MM.1S (cell line): Measurements from ENCODE around the gene HIF1A.

Experiments
- DNase-seq: peaks from one replicate; pipeline ENCODE4 v3.0.0-alpha.2; 2015
- H2AFZ ChIP-seq: fragments of 300-600 bp; sonication (generic); 2 replicates; pipeline ENCODE4 v1.6.0; 2016; ENCODE audit warnings: antibody characterized with exemption, low read length
- H3F3A ChIP-seq: fragments of 300-600 bp; sonication (generic); 2 replicates; pipeline ENCODE4 v1.6.1; 2016; ENCODE audit warnings: mild to moderate bottlenecking, antibody characterized with exemption, low read length, moderate library complexity, mixed read lengths; ENCODE audit not compliant: insufficient read depth
- H3K27ac ChIP-seq: fragments of 300-600 bp; sonication (generic); 2 replicates; pipeline ENCODE4 v1.5.1; 2016; ENCODE audit warnings: mild to moderate bottlenecking, low read length
- H3K27me3 ChIP-seq: fragments of 300-600 bp; sonication (generic); replicated peaks from 2 replicates; pipeline ENCODE4 v1.6.0; 2016; ENCODE audit warnings: low read length; ENCODE audit not compliant: insufficient read depth
- H3K36me3 ChIP-seq: fragments of 300-600 bp; sonication (generic); replicated peaks from 2 replicates; pipeline ENCODE4 v1.6.1; 2016; ENCODE audit warnings: mild to moderate bottlenecking, low read length, mixed read lengths; ENCODE audit not compliant: insufficient read depth
- H3K4me1 ChIP-seq: fragments of 300-600 bp; sonication (generic); 2 replicates; pipeline ENCODE4 v1.6.1; 2016; ENCODE audit warnings: low read length, mixed read lengths
- H3K4me2 ChIP-seq: fragments of 300-600 bp; sonication (generic); 2 replicates; pipeline ENCODE4 v1.6.0; 2016; ENCODE audit warnings: low read depth, low read length
- H3K4me3 ChIP-seq: fragments of 300-600 bp; sonication (generic); 2 replicates; pipeline ENCODE4 v1.5.1; 2016; ENCODE audit warnings: low read length, mixed read lengths
- H3K79me2 ChIP-seq: fragments of 300-600 bp; sonication (generic); 2 replicates; pipeline ENCODE4 v1.6.1; 2016; ENCODE audit warnings: mixed run types, low read length, mixed read lengths
- H3K9ac ChIP-seq: fragments of 300-600 bp; sonication (generic); 2 replicates; pipeline ENCODE4 v1.6.1; 2016; ENCODE audit warnings: low read length, mixed read lengths
- H3K9me2 ChIP-seq: fragments of 300-600 bp; sonication (generic); replicated peaks from 2 replicates; pipeline ENCODE4 v1.6.1; 2016; ENCODE audit warnings: mild to moderate bottlenecking, low read length, mixed read lengths; ENCODE audit not compliant: insufficient read depth
- H3K9me3 ChIP-seq: fragments of 300-600 bp; sonication (generic); replicated peaks from 2 replicates; pipeline ENCODE4 v1.6.1; 2016; ENCODE audit warnings: mild to moderate bottlenecking, low read length, mixed read lengths; ENCODE audit not compliant: insufficient read depth
- H4K20me1 ChIP-seq: fragments of 300-600 bp; sonication (generic); 2 replicates; pipeline ENCODE4 v1.6.1; 2016; ENCODE audit warnings: mild to moderate bottlenecking, low read length, moderate library complexity, mixed read lengths; ENCODE audit not compliant: insufficient read depth
- CTCF ChIP-seq: fragments of 300-600 bp; sonication (generic); IDR thresholded peaks from 2 replicates; pipeline ENCODE4 v1.5.1; 2016; ENCODE audit warnings: antibody characterized with exemption, low read length, mixed read lengths
- EZH2 ChIP-seq: fragments of 300-600 bp; sonication (generic); optimal IDR thresholded peaks from 2 replicates; pipeline ENCODE3; 2017; ENCODE audit warnings: low read depth, mild to moderate bottlenecking, antibody characterized with exemption, low read length, mixed read lengths
- EZH2phosphoT487 ChIP-seq: fragments of 300-600 bp; sonication (generic); IDR thresholded peaks from 2 replicates; pipeline ENCODE4 v1.6.1; 2018; ENCODE audit warnings: antibody characterized with exemption, low read length

Gene HIF1A

GRCh38 chr14:61730756-61731373 is 35.6 kb downstream of the HIF1A start:
- Histone ChIP-seq H3K79me2 (no peaks in the 10 kb centered on the region; the same call in 1 of the 2 replicates), H3K4me3 (no peak overlapping the region), H3K9me2 (no peaks in the 10 kb centered on the region), H2AFZ (no peak overlapping the region), H4K20me1 (no peaks in the 10 kb centered on the region), H3K27me3 (no peaks in the 10 kb centered on the region), H3F3A (no peaks in the 10 kb centered on the region), H3K4me1 (no peaks in the 10 kb centered on the region), H3K4me2 (no peak overlapping the region), H3K27ac (no peak overlapping the region), H3K9ac (no peak overlapping the region), H3K36me3 (no peaks in the 10 kb centered on the region; the same call in 1 of the 2 replicates), H3K9me3 (no peaks in the 10 kb centered on the region)
- DNase-seq, result no peak
- TF ChIP-seq CTCF (peak; percentile 19; the same call in 1 of the 2 replicates), EZH2 (no peak)

GRCh38 chr14:61733972-61734371 is 38.7 kb downstream of the HIF1A start:
- no peaks in the 10 kb centered on the region for H3K4me1 ChIP-seq
- H3K36me3 ChIP-seq, result no peaks in the 10 kb centered on the region
- no peak overlapping the region for H3K4me2 ChIP-seq
- H3K9ac ChIP-seq, result no peak overlapping the region
- no peaks in the 10 kb centered on the region for H4K20me1 ChIP-seq
- H3K4me3 ChIP-seq, result no peak overlapping the region
- no peaks in the 10 kb centered on the region for H3K27me3 ChIP-seq
- DNase-seq, result no peak
- no peak overlapping the region for H2AFZ ChIP-seq
- H3F3A ChIP-seq, result no peaks in the 10 kb centered on the region
- TF ChIP-seq CTCF (no peak), EZH2phosphoT487 (no peak), EZH2 (no peak)
- H3K79me2 ChIP-seq, result no peaks in the 10 kb centered on the region; the same call in 1 of the 2 replicates
- H3K9me3 ChIP-seq, result no peaks in the 10 kb centered on the region
- no peak overlapping the region for H3K27ac ChIP-seq
- H3K9me2 ChIP-seq, result no peaks in the 10 kb centered on the region

- no peak for TF ChIP-seq CTCF
- TF ChIP-seq EZH2, result no peak
- no peak for TF ChIP-seq EZH2phosphoT487
- Histone ChIP-seq H3K27ac (no peak overlapping the region), H3F3A (no peaks in the 10 kb centered on the region)
Measured at GRCh38 chr14:61736751-61737150, 41.4 kb downstream of the HIF1A start.

More at GRCh38 chr14:61736751-61737150, 41.4 kb downstream of the HIF1A start:
- no peak for DNase-seq
- H3K9ac ChIP-seq, result no peak overlapping the region
- 0 out of 2 replicates have a peak, but pooled peaks cover 2% of the 10 kb centered on the region for H3K36me3 ChIP-seq
- H3K79me2 ChIP-seq, result no peaks in the 10 kb centered on the region
- no peaks in the 10 kb centered on the region for H3K9me2 ChIP-seq
- H2AFZ ChIP-seq, result no peak overlapping the region
- H3K4me2 ChIP-seq, result no peak overlapping the region
- no peaks in the 10 kb centered on the region for H3K9me3 ChIP-seq
- no peaks in the 10 kb centered on the region for H3K4me1 ChIP-seq
- no peaks in the 10 kb centered on the region for H3K27me3 ChIP-seq
- no peaks in the 10 kb centered on the region for H4K20me1 ChIP-seq
- no peak overlapping the region for H3K4me3 ChIP-seq
